ENCODE measurements around the gene TSHZ2. TPM values are rescaled to one million over a fixed set of nuclear protein-coding genes. Genes with fewer than 3 reads are reported as not detected.

Gene TSHZ2
- total RNA-seq, 1 donor from 2014 or later, result 5.2 TPM

GRCh38 chr20:53345536-53346334 is 373.6 kb downstream of the TSHZ2 start:
- H3K27ac ChIP-seq, result no peak overlapping the region
- no peaks in the 10 kb centered on the region for H3K4me1 ChIP-seq
- no peak for TF ChIP-seq CTCF (IDR thresholded peaks at IDR 0.05)
- ATAC-seq (no peak), DNase-seq (no peak)
- intact Hi-C loops (cut with DNase I), result no loop called here
- no peaks in the 10 kb centered on the region for H3K27me3 ChIP-seq
- H3K36me3 ChIP-seq, result no peaks in the 10 kb centered on the region
- no peak overlapping the region for H3K4me3 ChIP-seq
- no peaks in the 10 kb centered on the region for H3K9me3 ChIP-seq

- ATAC-seq (no peak), DNase-seq (no peak)
- no peak for TF ChIP-seq CTCF (IDR thresholded peaks at IDR 0.05)
- Histone ChIP-seq H3K27me3 (no peaks in the 10 kb centered on the region), H3K4me3 (no peak overlapping the region), H3K4me1 (no peaks in the 10 kb centered on the region), H3K9me3 (no peaks in the 10 kb centered on the region), H3K36me3 (no peaks in the 10 kb centered on the region), H3K27ac (no peak overlapping the region)
- intact Hi-C loops (cut with DNase I), result no loop called here
These were observed 374.1 kb downstream of the TSHZ2 start for GRCh38 chr20:53346335-53346648.

- ATAC-seq (no peak), DNase-seq (no peak)
- intact Hi-C loops (cut with DNase I), result no loop called here
- TF ChIP-seq CTCF (IDR thresholded peaks at IDR 0.05), result no peak
- no peaks in the 10 kb centered on the region for H3K27me3 ChIP-seq
- H3K36me3 ChIP-seq, result no peaks in the 10 kb centered on the region
- H3K9me3 ChIP-seq, result no peaks in the 10 kb centered on the region
- H3K27ac ChIP-seq, result no peak overlapping the region
- no peak overlapping the region for H3K4me3 ChIP-seq
- no peaks in the 10 kb centered on the region for H3K4me1 ChIP-seq
These were observed 377.6 kb downstream of the TSHZ2 start for GRCh38 chr20:53349730-53350129.

- H3K9me3 ChIP-seq, result peaks cover 9% of the 10 kb centered on the region
- intact Hi-C loops (cut with DNase I), result no loop called here
- no peaks in the 10 kb centered on the region for H3K4me1 ChIP-seq
- no peak overlapping the region for H3K27ac ChIP-seq
- no peak for TF ChIP-seq CTCF (IDR thresholded peaks at IDR 0.05)
- DNase-seq (no peak), ATAC-seq (no peak)
- H3K27me3 ChIP-seq, result no peaks in the 10 kb centered on the region
- H3K36me3 ChIP-seq, result no peaks in the 10 kb centered on the region
- no peak overlapping the region for H3K4me3 ChIP-seq
These were observed 380.7 kb downstream of the TSHZ2 start for GRCh38 chr20:53352727-53353440.

- TF ChIP-seq CTCF (IDR thresholded peaks at IDR 0.05), result no peak
- Histone ChIP-seq H3K9me3 (peaks cover 9% of the 10 kb centered on the region), H3K27ac (no peak overlapping the region), H3K4me1 (no peaks in the 10 kb centered on the region), H3K27me3 (no peaks in the 10 kb centered on the region), H3K4me3 (no peak overlapping the region), H3K36me3 (no peaks in the 10 kb centered on the region)
- ATAC-seq (no peak), DNase-seq (no peak)
- intact Hi-C loops (cut with DNase I), result no loop called here
These were observed 382.2 kb downstream of the TSHZ2 start for GRCh38 chr20:53354314-53354713.

Measured in upper lobe of right lung (tissue), 1 donor.